Activated CD8-positive, alpha-beta memory T cell treated with anti-CD3 and anti-CD28 coated beads, Interleukin-2, amount 50 U/mL, for 24 hours (primary cell): ENCODE results near the gene LKAAEAR1.
"Not testable (repeated sequence)": the region's sequence is repeated elsewhere in the genome, so short reads cannot be mapped to it uniquely, and the experiment has no call there.

Source experiments
- DNase-seq: peaks from one replicate; pipeline ENCODE4 v3.0.0-alpha.2; 2020; ENCODE audit errors: extremely low read depth

Gene LKAAEAR1, protein sequence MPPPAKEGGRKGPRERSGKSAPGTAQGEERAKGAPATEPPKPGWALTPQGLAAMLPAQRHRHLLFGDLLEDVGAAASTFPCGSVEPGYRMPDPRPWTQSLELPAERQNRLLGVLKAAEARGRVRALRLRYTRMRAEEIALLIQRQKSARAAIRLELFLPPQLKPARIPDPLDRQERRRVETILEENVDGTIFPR

GRCh38 chr20:64083804-64084684 is at the start of gene LKAAEAR1:
Gene LKAAEAR1 (minus strand): TSS chr20:64084398. CDS start chr20:64084219, 179 bp downstream.
- DNase-seq: no peak

DNA sequence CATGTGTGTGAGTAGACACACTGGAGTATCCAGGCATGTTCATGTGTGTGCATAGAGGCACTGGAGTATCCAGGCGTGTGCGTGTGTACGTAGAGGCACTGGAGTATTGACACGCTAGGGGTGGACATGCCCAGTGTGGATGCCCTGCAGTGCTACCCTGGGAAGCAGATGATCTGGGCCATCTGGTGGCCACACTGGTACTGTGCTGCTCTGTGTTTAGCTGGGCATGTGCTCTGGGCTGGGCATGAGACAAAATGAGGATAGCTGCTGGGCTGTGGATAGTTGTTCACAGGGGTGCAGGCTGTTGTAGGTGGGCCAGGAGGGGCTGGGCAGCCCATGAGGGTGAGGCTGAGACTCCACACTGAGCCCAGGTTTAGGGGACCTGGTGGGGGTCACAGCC is 47.2 kb upstream of the LKAAEAR1 start:
- no peak for DNase-seq

DNA sequence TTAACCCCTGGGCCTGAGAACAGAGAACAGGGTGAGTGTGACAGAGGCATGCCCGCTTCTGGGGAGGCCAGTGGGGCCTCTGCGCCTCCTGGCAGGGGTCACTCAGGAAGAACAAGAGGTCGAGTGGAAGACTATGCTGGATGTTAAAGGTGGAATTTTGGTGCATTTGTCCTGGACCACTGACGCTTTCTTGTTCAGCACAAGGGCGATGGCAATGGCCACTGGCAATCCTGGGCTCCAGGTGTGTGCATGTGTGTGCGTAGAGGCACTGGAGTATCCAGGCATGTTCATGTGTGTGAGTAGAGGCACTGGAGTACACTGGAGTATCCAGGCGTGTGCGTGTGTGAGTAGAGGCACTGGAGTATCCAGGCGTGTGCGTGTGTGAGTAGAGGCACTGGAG is 46.7 kb upstream of the LKAAEAR1 start:
- no peak for DNase-seq

DNA sequence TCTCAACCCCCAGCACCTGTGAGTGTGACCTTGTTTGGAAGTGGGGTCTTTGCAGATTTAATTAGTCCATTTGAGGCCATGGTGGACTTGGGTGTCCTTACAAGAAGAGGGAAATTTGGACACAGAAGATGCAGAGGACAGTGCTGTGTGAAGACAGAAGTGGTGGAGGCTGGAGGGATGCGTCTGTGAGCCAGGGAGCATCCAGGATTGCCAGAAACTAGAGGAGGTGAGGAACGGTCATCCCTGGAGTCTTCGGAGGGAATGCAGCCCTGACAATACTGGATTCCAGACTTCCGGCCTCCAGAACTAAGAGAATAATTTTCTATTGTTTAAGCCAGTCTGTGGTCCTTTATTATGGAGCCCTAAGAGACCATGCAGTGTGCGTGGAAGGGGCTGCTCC is 46.1 kb upstream of the LKAAEAR1 start:
- no peak for DNase-seq

GRCh38 chr20:64129146-64129782 is 45.1 kb upstream of the LKAAEAR1 start:
- DNase-seq: no peak

GRCh38 chr20:64123517-64123916 is 39.3 kb upstream of the LKAAEAR1 start:
- DNase-seq: not testable (repeated sequence)

DNA sequence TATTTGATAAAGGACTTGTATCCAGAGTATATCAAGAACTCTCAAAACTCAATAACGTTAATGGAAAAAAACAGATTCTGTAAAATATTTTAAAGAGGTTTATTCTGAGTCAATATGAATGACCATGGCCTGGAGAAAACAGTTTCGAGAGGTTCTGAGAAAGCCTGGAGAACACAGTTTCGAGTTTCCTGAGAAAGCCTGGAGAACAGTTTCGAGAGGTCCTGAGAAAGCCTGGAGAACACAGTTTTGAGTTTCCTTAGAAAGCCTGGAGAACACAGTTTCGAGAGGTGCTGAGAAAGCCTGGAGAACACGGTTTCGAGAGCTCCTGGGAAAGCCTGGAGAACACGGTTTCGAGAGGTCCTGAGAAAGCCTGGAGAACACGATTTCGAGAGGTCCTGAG is 38.7 kb upstream of the LKAAEAR1 start:
- not testable (repeated sequence) for DNase-seq

GRCh38 chr20:64121586-64121985 is 37.4 kb upstream of the LKAAEAR1 start:
- DNase-seq: no peak

- no peak for DNase-seq
These were observed 35.6 kb upstream of the LKAAEAR1 start for GRCh38 chr20:64119681-64120341.

DNA sequence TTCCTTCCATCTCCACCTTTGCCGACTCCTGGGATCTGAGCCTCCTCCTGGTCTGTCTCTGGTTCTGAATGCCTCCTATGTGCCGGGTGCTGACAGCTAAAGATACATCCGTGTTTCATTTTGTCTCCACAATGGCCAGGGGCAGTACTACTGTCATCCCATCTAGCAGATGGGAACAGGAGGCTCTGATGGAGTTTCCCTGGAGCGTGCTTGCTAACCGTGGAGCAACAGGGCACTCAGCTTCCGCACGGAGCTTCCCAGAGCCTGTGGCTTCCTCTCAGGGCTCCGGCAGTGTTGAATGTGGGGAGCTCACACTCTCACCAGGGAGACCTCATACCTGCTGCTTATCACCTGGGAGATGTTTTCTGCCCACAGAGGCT is 35.1 kb upstream of the LKAAEAR1 start:
- DNase-seq: no peak

DNA sequence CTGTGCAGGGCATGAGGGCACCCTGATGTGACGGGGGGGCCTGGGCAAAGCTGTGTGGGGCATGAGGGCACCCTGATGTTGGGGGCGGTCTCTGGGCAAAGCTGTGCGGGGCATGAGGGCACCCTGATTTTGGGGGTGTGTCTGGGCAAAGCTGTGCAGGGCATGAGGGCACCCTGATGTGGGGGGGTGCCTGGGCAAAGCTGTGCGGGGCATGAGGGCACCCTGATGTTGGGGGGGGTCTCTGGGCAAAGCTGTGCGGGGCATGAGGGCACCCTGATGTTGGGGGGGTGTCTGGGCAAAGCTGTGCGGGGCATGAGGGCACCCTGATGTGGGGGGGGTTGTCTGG is 33.2 kb upstream of the LKAAEAR1 start:
- not testable (repeated sequence) for DNase-seq

- no peak for DNase-seq
These were observed 32.6 kb upstream of the LKAAEAR1 start for GRCh38 chr20:64116541-64117431.

DNA sequence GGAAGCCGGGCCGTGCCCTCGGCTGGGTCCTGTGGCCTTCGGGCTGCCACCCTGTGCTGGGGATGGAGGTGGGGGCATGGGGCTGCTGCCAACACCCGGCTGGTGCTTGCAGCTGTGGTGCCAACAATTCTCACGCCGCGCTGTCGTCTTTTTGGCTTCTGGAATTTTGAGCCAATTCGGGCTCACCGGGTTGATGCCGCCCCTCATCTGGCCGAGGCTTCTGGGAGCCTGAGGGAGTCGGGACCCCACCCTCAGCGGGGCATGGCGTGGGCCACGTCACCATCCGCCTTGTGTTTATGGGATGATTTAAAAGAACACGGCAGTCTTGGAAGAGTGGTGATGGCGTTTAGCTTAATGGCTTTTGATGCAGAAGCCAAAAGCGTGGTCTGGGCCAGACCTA is 31.8 kb upstream of the LKAAEAR1 start:
- no peak for DNase-seq

- no peak for DNase-seq
These were observed 31.1 kb upstream of the LKAAEAR1 start for GRCh38 chr20:64115171-64115911.

- DNase-seq: no peak
These were observed 30.3 kb upstream of the LKAAEAR1 start for GRCh38 chr20:64114356-64114971.

DNA sequence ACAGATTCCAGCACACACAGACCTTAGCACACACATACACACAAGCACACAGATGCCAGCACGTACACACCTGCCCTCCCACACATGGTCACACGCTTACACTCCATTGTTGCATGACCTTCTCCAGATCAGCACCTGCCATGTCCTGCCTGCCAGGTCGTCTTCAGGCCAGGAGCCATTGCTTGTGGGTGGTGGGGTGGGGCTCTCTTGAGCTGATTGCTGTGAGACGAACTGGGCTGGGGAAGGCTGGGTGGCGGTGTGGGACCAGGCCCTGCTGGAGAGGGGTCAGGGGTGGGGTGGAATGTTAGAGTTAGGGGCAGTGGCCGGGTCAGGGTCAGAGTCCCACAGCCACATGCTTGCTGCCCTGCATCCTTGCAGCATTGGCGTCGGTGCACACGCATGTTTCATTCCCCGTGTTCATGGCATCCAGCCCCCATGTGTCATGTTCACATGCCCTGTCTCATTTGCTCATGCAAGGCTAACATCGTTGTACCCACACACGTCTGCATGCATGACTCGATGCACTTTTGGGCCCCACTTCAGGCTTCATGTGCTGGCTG is 29.7 kb upstream of the LKAAEAR1 start:
- no peak for DNase-seq

GRCh38 chr20:64113444-64113775 is 29.2 kb upstream of the LKAAEAR1 start:
- no peak for DNase-seq

GRCh38 chr20:64112691-64113443 is 28.7 kb upstream of the LKAAEAR1 start:
- no peak for DNase-seq
